Stimulated activated CD8-positive, alpha-beta memory T cell treated with anti-CD3 and anti-CD28 coated beads, Interleukin-2, amount 100 ng/mL, for 1 hour (primary cell): ENCODE results near the gene DAG1.

ENCODE experiments used
- DNase-seq, 2 donors: peaks; one replicate each; pipeline ENCODE4 v3.0.0-alpha.2; 2020; ENCODE audit warnings: low read depth in 2 of 2

DAG1 gene

DNA sequence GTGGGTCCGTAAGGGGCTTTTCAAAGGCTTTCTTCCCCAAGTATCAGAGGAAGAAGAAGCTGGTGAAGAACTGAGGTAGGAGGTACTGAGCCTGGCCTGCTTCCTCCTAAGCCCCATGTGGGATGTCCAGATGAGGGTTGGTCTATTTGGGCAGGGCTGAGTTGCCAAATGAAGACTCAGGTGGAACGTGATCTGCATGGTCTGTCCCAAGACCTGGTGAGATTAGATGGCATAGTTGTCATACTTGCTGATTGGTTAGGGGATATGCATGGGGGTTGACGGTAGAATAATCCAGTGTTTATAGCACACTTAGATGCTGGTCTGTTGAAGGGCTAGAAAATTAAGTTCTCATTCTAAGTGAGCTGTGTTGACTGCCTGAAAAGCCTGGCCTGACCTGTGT is 47.9 kb downstream of the DAG1 start:
- no peak for DNase-seq

- no peak for DNase-seq
Observed at GRCh38 chr3:49518441-49518840, 48.4 kb downstream of the DAG1 start.

- DNase-seq: no peak
Observed at GRCh38 chr3:49519296-49519695, 49.2 kb downstream of the DAG1 start.

- DNase-seq: no peak
Observed at GRCh38 chr3:49519916-49520385, 49.9 kb downstream of the DAG1 start.

DNA sequence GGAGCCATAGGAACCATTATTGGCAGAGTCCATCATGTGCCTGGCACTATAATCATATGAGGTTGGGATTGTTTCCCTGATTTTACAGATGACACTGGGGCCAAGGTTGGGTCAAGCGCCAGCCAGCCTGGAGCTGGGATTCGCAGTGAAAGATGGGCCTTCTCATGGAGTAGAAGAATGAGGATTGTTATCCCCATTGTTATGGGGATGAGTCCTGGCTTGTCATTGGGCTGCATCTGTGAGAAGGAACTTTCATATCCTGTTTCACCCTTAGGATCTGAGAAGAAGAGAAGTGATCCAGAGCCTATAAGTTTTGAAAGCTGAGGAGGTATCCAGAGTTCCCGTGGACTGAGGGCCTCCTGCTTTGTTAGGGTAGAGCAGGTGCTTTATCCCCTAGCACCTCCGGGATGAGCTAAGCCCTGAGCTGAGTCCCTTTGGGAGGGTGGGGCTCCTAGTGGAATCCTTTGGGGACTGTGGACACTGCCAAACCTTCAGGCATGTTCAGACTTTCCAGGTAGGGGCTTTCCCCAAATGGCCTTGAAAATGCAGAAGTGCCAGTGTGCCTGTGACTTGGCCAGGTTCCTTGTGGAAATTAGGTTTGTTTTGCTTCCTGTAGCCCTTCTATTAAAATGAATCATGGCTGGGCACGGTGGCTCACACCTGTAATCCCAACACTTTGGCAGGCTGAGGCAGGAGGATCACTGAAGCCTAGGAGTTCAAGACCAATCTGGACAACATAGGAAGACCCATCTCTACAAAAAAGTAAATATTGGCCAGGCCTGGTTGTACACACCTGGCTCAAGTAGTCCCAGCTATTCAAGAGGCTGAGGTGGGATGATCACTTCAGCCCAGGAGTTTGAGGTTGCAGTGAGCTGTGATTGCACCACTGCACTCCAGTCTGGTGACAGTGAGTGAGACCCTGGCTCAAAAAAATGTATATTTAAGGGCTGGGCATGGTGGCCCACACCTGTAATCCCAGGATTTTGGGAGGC is 54.0 kb downstream of the DAG1 start:
- DNase-seq: no peak

- no peak for DNase-seq
Observed at GRCh38 chr3:49529567-49529966, 59.5 kb downstream of the DAG1 start.

DNA sequence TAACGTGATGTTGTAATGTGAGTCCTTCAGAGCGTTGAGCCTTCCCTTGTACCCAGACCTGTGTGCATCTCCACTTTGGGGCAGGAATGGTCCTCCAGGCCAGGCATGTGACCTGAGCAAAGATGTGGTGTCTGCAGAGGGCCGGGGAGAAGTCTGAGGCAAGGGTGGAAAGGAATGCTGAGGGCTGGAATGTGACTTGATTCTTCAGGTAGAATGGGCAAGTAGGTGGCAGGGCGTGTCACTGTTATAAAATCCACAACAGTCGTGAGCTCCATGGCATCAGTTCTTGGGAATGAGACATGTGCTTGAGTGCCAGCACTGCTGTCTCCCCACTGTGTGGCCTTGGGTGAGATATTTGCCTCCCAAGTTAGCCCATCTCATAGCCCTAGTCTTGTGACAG is 60.2 kb downstream of the DAG1 start:
- DNase-seq: no peak

DNA sequence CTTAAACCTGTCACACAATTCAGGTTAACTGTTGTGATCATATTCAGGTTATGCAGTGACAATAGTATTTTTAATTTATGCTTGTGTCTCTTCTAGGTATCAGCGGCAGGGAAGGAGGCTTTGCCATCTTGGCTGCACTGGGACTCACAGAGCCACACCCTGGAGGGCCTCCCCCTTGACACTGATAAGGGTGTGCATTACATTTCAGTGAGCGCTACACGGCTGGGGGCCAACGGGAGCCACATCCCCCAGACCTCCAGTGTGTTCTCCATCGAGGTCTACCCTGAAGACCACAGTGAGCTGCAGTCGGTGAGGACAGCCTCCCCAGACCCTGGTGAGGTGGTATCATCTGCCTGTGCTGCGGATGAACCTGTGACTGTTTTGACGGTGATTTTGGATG is 60.6 kb downstream of the DAG1 start:
- DNase-seq: no peak

- no peak for DNase-seq
Observed at GRCh38 chr3:49531218-49531617, 61.2 kb downstream of the DAG1 start.

DNA sequence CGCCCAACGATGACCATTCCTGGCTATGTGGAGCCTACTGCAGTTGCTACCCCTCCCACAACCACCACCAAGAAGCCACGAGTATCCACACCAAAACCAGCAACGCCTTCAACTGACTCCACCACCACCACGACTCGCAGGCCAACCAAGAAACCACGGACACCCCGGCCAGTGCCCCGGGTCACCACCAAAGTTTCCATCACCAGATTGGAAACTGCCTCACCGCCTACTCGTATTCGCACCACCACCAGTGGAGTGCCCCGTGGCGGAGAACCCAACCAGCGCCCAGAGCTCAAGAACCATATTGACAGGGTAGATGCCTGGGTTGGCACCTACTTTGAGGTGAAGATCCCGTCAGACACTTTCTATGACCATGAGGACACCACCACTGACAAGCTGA is 61.6 kb downstream of the DAG1 start:
- no peak for DNase-seq

- DNase-seq: no peak
Observed at GRCh38 chr3:49533031-49533430, 63.0 kb downstream of the DAG1 start.

DNA sequence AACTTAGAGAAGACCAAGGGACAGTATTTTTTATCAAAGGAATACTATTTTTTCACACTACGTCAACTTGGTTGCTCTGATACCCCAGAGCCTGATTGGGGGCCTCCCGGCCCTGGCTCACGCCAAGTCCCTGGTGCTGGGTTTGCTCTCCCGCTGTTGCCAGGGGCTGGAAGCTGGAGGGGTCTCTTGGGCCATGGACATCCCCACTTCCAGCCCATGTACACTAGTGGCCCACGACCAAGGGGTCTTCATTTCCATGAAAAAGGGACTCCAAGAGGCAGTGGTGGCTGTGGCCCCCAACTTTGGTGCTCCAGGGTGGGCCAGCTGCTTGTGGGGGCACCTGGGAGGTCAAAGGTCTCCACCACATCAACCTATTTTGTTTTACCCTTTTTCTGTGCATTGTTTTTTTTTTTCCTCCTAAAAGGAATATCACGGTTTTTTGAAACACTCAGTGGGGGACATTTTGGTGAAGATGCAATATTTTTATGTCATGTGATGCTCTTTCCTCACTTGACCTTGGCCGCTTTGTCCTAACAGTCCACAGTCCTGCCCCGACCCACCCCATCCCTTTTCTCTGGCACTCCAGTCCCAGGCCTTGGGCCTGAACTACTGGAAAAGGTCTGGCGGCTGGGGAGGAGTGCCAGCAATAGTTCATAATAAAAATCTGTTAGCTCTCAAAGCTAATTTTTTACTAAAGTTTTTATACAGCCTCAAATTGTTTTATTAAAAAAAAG is 63.9 kb downstream of the DAG1 start:
- no peak for DNase-seq

GRCh38 chr3:49534581-49535441 is 64.7 kb downstream of the DAG1 start:
- DNase-seq: no peak

DNA sequence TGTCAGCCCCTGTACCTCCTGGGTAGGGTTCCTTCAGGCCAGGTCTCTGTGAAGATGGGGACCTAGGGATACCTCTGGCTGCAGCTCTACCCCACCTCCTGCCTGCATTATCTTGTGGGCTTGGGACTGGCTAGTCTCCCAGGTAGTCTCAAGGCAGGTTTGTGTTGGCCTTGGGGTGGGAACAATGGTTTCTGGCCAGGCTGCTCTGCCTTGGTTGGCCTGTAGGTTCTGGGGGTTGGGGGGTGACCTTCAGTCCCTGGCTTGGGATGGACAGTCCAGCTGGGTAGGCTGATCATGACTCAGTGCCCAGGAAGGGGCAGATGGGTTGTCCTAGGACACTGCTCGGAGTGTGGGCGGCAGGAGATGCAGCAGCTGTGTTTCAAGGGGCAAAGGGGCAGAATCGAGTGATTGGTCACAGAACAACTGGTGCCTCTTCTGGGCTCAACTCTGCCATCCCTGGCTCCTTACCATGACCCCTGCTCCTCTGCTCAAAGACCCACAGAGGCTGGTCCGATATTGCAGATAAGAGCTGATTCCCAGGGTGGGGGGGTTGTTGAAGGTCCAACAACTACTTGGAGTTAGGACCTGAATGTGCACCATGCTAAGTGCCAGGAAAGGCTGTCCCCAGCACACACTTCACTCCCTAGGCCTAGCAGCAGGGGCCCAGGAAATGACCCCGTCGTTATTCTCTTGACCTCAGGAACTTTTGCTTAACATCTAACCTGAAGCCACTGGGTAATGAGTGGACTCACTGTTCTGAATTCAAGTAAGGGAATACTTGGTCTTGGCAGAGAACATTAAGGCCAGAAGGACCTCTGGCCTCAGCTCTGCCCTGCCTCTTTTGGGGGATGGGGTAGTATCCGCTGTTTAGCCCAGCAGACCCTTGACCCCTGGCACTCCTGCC is 66.2 kb downstream of the DAG1 start:
- DNase-seq: no peak

DNA sequence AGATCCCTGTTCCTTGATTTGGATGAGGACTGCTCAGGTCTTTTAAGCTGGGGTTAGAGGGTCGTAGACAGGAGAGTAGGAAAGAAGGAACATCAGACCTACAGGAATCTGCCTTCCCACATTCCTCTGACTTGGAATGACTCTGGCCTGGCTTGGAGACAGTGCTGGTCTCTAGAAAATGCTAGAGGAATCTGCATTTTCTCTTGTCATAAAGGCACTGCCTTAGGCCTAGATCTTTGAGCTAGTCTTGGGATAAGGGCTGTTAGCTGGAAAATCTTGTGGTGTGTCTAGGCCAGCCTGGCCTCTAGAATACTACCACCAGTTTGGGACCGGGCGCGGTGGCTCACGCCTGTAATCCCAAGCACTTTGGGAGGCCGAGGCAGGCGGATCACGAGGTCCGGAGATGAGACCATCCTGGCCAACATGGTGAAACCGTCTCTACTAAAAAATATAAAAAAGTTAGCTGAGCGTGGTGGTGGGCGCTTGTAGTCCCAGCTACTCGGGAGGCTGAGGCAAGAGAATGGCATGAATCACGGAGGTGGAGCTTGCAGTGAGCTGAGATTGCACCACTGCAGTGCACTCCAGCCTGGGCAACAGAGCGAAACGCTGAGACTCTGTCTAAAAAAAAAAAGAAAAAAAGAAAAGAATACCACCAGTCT is 66.9 kb downstream of the DAG1 start:
- no peak for DNase-seq

GRCh38 chr3:49539659-49540560 is 69.8 kb downstream of the DAG1 start:
- DNase-seq: peak; percentile 89 to 90

GRCh38 chr3:49552087-49552486 is 82.0 kb downstream of the DAG1 start:
- DNase-seq: no peak

- no peak for DNase-seq
Observed at GRCh38 chr3:49553324-49553691, 83.2 kb downstream of the DAG1 start.
